Activated CD4-positive, alpha-beta T cell treated with anti-CD3 and anti-CD28 coated beads, Interleukin-2, amount 10 ng/mL, durations not matched to agents 7 days and 5 days (primary cell): ENCODE data around the gene TMEM132A. TPM values are rescaled to one million over a fixed set of nuclear protein-coding genes. Genes with fewer than 3 reads are reported as not detected.

Experiments used
- CTCF ChIA-PET: fragments of 350-600 bp; sonication (Branson Sonifier 250); formaldehyde crosslinking; loops from one replicate; lab custom pipeline; 2021; ENCODE audit warnings: antibody characterized with exemption; lab: Charles Lee
- POLR2A ChIA-PET: fragments of 350-600 bp; sonication (Branson Sonifier 250); formaldehyde crosslinking; loops from one replicate; lab custom pipeline; 2021; ENCODE audit warnings: antibody characterized with exemption; lab: Charles Lee
- DNase-seq: peaks from one replicate; pipeline ENCODE4 v3.0.0-alpha.2; 2020
- H3K27ac Mint-ChIP-seq: one replicate; pipeline ENCODE4 v1.8.0; 2021; ENCODE audit warnings: mild to moderate bottlenecking, moderate library complexity, mixed read lengths
- H3K27me3 Mint-ChIP-seq: one replicate; pipeline ENCODE4 v1.8.0; 2021; ENCODE audit warnings: mixed read lengths
- H3K36me3 Mint-ChIP-seq: one replicate; pipeline ENCODE4 v1.8.0; 2021; ENCODE audit warnings: low read depth, mixed read lengths
- H3K4me1 Mint-ChIP-seq: one replicate; pipeline ENCODE4 v1.8.0; 2021; ENCODE audit warnings: mixed read lengths
- H3K4me3 Mint-ChIP-seq: one replicate; pipeline ENCODE4 v1.8.0; 2021; ENCODE audit warnings: mild to moderate bottlenecking, moderate library complexity, mixed read lengths
- H3K9me3 Mint-ChIP-seq: one replicate; pipeline ENCODE4 v1.8.0; 2021; ENCODE audit warnings: mixed read lengths
- total RNA-seq, 2 experiments: library from RNA; stranded (reverse); gene quantifications; one replicate each; pipeline ENCODE4 v1.2.3, GENCODE V29; 2021

TMEM132A gene, protein sequence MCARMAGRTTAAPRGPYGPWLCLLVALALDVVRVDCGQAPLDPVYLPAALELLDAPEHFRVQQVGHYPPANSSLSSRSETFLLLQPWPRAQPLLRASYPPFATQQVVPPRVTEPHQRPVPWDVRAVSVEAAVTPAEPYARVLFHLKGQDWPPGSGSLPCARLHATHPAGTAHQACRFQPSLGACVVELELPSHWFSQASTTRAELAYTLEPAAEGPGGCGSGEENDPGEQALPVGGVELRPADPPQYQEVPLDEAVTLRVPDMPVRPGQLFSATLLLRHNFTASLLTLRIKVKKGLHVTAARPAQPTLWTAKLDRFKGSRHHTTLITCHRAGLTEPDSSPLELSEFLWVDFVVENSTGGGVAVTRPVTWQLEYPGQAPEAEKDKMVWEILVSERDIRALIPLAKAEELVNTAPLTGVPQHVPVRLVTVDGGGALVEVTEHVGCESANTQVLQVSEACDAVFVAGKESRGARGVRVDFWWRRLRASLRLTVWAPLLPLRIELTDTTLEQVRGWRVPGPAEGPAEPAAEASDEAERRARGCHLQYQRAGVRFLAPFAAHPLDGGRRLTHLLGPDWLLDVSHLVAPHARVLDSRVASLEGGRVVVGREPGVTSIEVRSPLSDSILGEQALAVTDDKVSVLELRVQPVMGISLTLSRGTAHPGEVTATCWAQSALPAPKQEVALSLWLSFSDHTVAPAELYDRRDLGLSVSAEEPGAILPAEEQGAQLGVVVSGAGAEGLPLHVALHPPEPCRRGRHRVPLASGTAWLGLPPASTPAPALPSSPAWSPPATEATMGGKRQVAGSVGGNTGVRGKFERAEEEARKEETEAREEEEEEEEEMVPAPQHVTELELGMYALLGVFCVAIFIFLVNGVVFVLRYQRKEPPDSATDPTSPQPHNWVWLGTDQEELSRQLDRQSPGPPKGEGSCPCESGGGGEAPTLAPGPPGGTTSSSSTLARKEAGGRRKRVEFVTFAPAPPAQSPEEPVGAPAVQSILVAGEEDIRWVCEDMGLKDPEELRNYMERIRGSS
- total RNA-seq, result under 1 TPM; 0.40 to 0.47 TPM

DNA sequence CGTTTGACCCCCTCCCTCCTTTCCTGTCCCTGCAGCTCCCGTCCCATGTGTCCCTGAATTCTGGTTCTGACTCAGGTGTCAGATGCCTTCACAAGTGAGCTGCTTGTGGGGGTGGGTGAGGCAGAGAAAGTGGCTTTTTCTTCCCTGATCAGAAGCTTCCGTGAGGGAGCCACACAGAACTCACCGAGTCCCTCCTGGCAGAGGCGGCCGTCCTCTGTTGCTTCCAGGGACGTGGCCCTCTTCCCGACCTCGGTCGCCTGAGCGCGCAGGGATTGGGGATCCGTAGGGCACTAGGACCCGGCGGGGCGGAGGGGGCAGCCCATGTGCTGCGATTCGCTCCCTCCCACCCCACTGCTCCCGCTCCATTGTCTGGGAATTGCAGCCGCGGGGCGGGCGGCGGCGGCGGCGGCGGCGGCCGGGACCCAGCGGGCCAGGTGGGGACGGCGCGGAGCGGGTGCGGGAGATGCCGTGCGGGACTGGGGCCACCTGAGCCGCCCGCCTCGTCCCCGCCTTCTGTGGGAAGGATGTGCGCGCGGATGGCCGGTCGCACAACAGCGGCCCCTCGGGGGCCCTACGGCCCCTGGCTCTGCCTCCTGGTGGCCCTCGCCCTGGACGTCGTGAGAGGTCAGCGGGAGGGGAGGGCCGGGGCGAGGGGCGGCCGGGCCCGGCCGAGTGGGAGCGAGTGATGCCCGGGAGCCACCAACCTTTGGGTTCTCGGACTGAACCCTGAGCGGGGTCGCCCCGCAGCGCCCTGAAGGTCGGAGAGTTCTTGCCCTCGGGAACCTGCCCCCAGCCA is at the start of gene TMEM132A:
Gene TMEM132A (plus strand): TSS at position 351 of the 796 bp plus-strand sequence. CDS start 174 bp downstream, at position 525.
- ChIA-PET POLR2A (no interaction called here), CTCF (interaction anchor here (0.7 to 1.4 kb wide), 3 partner anchors 9 to 236 kb away, joined by 3 to 5 read pairs (median 4); no protein-coding TSS in a partner anchor)
- peak within 1 kb of the TSS; percentile 45 for H3K4me3 Mint-ChIP-seq
- no peak for DNase-seq
- no peak within 1 kb of the TSS for H3K27ac Mint-ChIP-seq
- no peaks in the 10 kb centered on the region for H3K9me3 Mint-ChIP-seq
- H3K4me1 Mint-ChIP-seq, result peaks cover 8% of the 10 kb centered on the region
- peaks cover 30% of the 10 kb centered on the region for H3K27me3 Mint-ChIP-seq
- peaks cover 27% of the 10 kb centered on the region for H3K36me3 Mint-ChIP-seq

DNA sequence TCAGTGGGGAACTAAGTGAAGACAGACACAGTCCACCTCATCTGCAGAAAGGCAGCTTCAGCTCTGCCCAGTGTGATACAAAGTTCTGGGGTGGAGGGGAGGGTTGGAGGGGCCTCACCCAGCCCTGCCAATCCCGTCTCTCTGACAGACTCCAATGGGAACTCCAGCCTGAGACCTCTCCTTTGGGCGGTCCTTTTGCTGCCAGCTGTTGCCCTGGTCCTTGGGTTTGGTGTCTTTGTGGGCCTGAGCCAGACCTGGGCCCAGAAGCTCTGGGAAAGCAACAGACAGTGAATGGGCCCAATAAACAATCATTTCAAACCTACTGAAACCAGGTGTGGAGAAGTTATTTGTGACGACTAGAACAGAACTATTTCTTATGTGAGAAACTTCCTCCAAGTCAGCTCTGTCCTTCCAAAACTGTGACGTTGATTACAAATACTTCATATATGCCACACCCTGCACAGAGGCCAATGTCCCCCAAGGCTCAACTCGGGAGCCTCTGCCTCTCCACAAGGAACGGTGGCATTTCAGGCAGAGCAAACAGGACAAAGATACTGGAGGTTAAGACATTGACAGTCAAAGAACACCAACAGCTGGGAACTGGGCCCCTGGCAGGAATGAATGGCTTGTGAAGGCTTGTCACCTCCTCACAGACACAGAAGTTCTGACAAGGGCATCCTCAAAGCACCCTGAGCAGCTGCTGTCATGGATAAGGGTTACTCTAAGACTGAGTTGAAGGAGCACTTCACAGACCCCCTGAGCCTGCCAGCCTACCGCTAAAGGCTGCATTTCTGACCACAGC is 48.7 kb upstream of the TMEM132A start:
- DNase-seq, result no peak
- Mint-ChIP-seq H3K4me3 (no peak overlapping the region), H3K9me3 (no peaks in the 10 kb centered on the region), H3K27me3 (no peaks in the 10 kb centered on the region), H3K4me1 (peaks cover 33% of the 10 kb centered on the region), H3K36me3 (peaks cover under 1% of the 10 kb centered on the region), H3K27ac (no peak overlapping the region)
- CTCF ChIA-PET, result interaction anchor here (1.7 kb wide), 1 partner anchor 12 kb away, joined by 8 read pairs; no protein-coding TSS in a partner anchor
- POLR2A ChIA-PET, result no interaction called here

DNA sequence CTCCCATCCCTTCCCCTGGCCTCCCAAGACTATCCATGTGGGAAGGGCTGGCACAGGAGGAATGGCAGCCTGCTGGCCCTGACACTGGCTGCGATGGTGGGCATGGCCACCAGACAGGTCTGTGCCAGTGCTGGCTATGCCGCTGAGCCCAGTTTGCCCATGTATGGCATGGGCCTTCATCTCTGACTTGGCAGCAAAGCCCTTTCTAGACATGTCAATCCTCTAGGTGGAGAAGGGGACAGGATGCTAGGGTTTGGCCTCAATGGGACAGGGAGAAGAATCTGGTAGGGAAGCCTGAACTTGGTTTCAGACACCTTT is 48.1 kb upstream of the TMEM132A start:
- Mint-ChIP-seq H3K4me1 (peaks cover 31% of the 10 kb centered on the region), H3K27me3 (no peaks in the 10 kb centered on the region), H3K36me3 (peaks cover 3% of the 10 kb centered on the region), H3K4me3 (no peak overlapping the region), H3K27ac (no peak overlapping the region), H3K9me3 (no peaks in the 10 kb centered on the region)
- DNase-seq, result no peak
- CTCF ChIA-PET, result interaction anchor here (1.7 kb wide), 1 partner anchor 12 kb away, joined by 8 read pairs; no protein-coding TSS in a partner anchor
- POLR2A ChIA-PET, result no interaction called here

DNA sequence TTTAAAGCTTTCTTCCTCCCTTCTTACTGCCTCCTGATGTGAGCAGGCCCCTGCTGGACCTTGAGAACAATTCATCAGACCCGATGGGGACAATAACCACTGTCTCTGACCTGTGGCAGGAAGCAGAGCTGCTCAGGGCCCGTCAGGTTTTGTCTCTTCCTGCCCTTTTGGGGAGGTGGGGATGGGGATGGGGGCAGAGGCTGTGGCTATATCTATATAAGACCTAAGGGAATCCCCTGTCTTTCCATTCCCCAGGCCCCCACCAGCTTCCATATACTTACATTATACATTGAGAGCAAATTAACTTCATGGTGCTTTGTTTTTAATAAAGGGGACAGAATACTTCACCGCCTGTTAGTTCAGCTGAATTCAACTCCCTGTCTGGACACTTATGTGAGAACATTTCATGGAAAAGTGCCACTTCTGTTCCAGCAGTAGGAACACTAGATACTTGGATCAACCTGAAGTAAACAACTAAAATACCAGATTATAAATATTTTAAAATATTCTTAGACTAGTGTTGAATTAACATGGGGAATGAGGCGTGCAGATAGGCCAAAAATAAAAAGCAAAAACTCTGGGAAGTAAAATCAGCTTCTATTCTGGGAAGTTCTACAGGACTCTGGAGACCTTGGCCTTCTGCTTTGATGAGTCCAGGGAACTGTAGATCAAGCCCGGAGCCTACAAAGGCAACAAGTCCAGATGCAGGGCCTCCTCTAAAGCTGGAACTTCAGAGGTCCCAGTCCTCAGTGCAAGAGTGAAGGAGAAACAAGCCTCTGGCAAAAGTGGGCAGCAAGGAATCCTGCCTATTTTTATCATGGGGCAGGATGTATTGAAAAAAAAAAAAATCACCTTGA is 45.8 kb upstream of the TMEM132A start:
- H3K36me3 Mint-ChIP-seq, result peaks cover 8% of the 10 kb centered on the region
- H3K27ac Mint-ChIP-seq, result no peak overlapping the region
- H3K9me3 Mint-ChIP-seq, result no peaks in the 10 kb centered on the region
- H3K27me3 Mint-ChIP-seq, result no peaks in the 10 kb centered on the region
- H3K4me3 Mint-ChIP-seq, result no peak overlapping the region
- DNase-seq, result no peak
- ChIA-PET POLR2A (no interaction called here), CTCF (interaction anchor here (0.6 to 1.3 kb wide), 2 partner anchors 9 to 113 kb away, joined by 3 read pairs; no protein-coding TSS in a partner anchor)
- peaks cover 10% of the 10 kb centered on the region for H3K4me1 Mint-ChIP-seq

DNA sequence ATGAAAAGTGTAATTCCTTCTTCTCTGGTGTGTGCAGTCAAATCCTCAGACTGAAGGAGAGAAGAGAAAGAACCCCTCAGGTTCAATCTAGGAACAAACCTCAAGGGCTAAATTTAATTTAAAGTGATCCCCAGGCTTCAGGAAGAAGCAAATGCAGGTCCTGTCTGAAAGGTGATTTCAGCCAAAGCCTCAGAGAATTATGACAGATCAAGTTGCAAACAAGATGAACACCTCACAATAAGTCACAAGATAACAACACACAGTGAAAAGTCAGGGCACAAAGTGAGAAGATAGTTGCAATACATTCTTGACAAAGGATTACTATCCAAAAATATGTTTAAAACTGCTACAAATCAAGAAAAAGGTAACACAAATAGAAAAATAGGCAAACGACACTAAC is 45.2 kb upstream of the TMEM132A start:
- POLR2A ChIA-PET, result no interaction called here
- Mint-ChIP-seq H3K27ac (no peak overlapping the region), H3K4me1 (peaks cover 8% of the 10 kb centered on the region), H3K36me3 (peaks cover 12% of the 10 kb centered on the region), H3K9me3 (no peaks in the 10 kb centered on the region), H3K4me3 (no peak overlapping the region), H3K27me3 (no peaks in the 10 kb centered on the region)
- DNase-seq, result no peak
- CTCF ChIA-PET, result interaction anchor here (1.3 kb wide), 1 partner anchor 8 kb away, joined by 3 read pairs; no protein-coding TSS in a partner anchor

DNA sequence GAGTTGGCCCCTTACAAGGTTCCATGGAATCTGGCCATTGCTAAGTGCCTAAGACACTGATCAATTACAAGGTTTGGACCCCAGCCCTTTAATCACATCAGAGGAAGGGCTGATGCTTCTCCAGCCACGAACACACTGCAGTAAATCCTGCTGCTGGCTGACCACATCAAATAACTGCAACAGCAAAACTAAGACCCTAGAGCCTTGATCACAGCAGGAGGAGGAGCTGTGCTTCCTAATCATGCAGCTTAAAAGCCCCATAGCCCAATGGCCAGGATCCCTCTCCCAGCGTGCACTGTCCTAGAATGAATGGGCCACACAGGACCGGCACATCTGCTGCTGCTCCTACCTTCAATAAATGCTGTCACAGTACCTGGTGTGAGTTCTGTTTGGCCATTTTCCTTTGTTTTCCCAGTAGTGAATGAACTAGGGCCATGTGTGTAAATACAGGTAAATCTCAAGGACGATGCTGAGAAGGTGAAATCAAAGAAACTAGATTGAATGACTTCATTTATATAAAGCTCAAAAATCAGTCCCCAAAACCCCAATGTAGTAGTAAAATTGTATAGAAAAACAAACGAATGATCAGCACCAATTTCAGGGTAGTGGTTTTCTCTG is 44.2 kb upstream of the TMEM132A start:
- ChIA-PET CTCF (interaction anchor here (0.9 kb wide), 1 partner anchor 9 kb away, joined by 4 read pairs; no protein-coding TSS in a partner anchor), POLR2A (no interaction called here)
- Mint-ChIP-seq H3K9me3 (no peaks in the 10 kb centered on the region), H3K27ac (no peak overlapping the region), H3K27me3 (no peaks in the 10 kb centered on the region), H3K36me3 (peaks cover 14% of the 10 kb centered on the region), H3K4me1 (peaks cover 8% of the 10 kb centered on the region), H3K4me3 (no peak overlapping the region)
- DNase-seq, result no peak

DNA sequence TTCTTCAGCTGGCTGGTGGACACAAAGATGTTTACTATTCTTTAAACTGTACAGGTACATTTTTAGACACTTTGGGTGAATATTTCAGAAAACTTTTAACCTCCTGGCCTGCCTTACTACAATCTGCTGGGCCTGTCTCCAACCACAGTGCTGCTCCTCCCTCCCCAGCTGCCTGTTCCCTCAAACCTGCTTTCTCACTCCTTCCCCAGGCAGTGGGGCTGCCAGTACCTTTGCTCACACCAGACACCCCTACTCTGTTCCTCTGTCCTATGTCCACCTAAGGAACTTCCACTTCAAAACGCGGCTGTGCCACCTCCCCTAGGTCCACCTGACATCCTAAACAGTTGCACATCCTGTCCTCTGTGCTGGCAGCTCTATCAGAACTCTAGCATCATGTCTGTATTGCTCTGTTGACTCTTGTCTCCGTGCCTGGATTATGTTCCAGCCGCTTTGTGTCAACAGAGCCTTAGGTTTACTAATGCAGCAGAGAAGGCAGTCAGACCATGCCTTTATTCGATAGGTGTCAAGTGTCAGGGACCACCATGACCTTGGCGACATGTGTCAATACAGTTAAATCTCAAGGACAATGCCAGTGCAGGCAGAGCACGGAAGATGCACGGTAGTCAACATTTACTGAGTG is 43.5 kb upstream of the TMEM132A start:
- POLR2A ChIA-PET, result no interaction called here
- Mint-ChIP-seq H3K27ac (peak overlapping the region; percentile 42), H3K9me3 (no peaks in the 10 kb centered on the region), H3K36me3 (peaks cover 17% of the 10 kb centered on the region), H3K27me3 (no peaks in the 10 kb centered on the region), H3K4me3 (no peak overlapping the region), H3K4me1 (peaks cover 8% of the 10 kb centered on the region)
- CTCF ChIA-PET, result interaction anchor here (0.9 to 1.2 kb wide), 2 partner anchors 9 to 11 kb away, joined by 3 to 4 read pairs; no protein-coding TSS in a partner anchor
- no peak for DNase-seq

DNA sequence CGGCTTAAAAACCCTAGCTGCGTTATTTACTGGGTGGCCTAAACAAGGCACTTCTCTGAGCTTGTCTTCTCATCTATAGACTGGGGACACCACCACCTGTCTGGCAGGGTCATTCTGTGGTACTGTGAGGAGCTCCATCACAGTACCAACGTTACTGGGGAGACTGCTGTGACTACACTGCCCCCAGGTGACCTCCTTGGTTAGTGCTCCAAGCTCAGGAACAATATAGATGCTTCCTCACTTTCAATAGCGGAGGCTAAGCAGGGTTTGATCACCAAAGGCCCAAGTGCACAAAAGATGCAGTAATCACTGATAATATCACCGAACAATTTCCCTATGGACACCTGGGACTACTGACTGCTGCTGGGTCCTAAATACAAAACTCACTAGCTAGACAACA is 36.7 kb upstream of the TMEM132A start:
- Mint-ChIP-seq H3K4me3 (no peak overlapping the region), H3K27ac (no peak overlapping the region), H3K4me1 (peaks cover 3% of the 10 kb centered on the region), H3K36me3 (peaks cover 28% of the 10 kb centered on the region), H3K9me3 (no peaks in the 10 kb centered on the region), H3K27me3 (no peaks in the 10 kb centered on the region)
- ChIA-PET POLR2A (interaction anchor here (0.5 to 0.6 kb wide), 3 partner anchors 19 to 69 kb away, joined by 3 to 7 read pairs (median 3); partner anchors contain the start of gene PRPF19), CTCF (interaction anchor here (1.0 to 2.3 kb wide), 22 partner anchors 9 to 241 kb away, joined by 3 to 42 read pairs (median 6); partner anchors contain the start of genes PTGDR2 and ZP1)
- DNase-seq, result peak; percentile 58

DNA sequence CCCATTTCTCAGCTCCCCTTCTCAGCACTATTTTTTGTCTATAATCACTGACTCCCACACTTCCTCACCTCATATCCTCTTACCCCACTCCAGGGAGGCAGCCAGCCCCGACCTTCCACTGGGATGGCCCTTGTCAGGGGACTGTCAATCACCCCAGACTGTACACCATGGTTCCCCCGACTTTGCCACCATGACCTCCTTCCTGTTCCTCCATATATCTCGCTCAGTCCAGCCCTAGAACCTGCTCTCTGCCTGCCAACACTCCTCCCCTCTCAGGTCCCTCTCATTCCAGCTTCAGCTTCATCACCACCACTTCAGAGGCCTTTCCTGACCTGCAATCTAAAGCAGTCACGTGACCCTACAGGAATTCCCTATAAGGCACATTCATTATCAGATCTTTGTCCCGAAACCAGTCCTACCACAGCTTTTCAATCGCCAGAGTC is 34.4 kb upstream of the TMEM132A start:
- no peak for DNase-seq
- CTCF ChIA-PET, result interaction anchor here (1.2 to 1.8 kb wide), 3 partner anchors 9 to 59 kb away, joined by 4 to 8 read pairs (median 5); no protein-coding TSS in a partner anchor
- H3K4me1 Mint-ChIP-seq, result peaks cover 3% of the 10 kb centered on the region
- no peaks in the 10 kb centered on the region for H3K27me3 Mint-ChIP-seq
- H3K36me3 Mint-ChIP-seq, result peaks cover 30% of the 10 kb centered on the region
- no peak overlapping the region for H3K4me3 Mint-ChIP-seq
- H3K9me3 Mint-ChIP-seq, result no peaks in the 10 kb centered on the region
- POLR2A ChIA-PET, result interaction anchor here (0.6 kb wide), 1 partner anchor 43 kb away, joined by 3 read pairs; no protein-coding TSS in a partner anchor
- no peak overlapping the region for H3K27ac Mint-ChIP-seq

DNA sequence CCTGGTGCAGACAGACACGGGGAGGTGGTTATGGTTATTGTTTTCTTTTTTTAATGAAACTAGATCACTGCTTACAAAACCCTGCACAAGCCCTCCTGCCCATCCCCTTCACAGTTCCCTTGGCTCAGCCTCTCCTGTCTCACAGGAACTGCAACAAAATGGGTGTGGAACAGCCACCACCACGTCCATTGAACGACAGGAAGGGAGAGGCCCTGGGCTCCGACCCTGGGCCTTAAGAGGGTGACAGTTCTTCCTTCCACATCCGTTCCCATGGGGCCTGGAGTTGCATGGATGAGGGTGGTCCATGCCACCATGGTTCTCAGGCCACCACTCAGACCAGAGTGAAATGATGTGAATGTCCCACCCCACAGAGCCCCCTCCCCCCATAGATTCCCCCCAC is 33.6 kb upstream of the TMEM132A start:
- no peak for DNase-seq
- Mint-ChIP-seq H3K27me3 (no peaks in the 10 kb centered on the region), H3K4me3 (no peak overlapping the region), H3K36me3 (peaks cover 32% of the 10 kb centered on the region), H3K27ac (no peak overlapping the region), H3K9me3 (no peaks in the 10 kb centered on the region), H3K4me1 (peaks cover 3% of the 10 kb centered on the region)
- ChIA-PET CTCF (interaction anchor here (0.7 to 1.8 kb wide), 4 partner anchors 8 to 719 kb away, joined by 3 to 8 read pairs (median 4); partner anchors contain the start of gene PTGDR2), POLR2A (no interaction called here)
